Chondrocyte (in vitro differentiated cells): ENCODE data around the gene C12orf42. TPM values are rescaled to one million over a fixed set of nuclear protein-coding genes. Genes with fewer than 3 reads are reported as not detected.

ENCODE experiments used
- DNase-seq: peaks from one replicate; pipeline ENCODE4 v3.0.0; 2021; ENCODE audit warnings: mixed read lengths, low spot score
- H3K27ac Mint-ChIP-seq: one replicate; pipeline ENCODE4 v1.8.0; 2021; ENCODE audit warnings: mild to moderate bottlenecking, moderate library complexity, mixed read lengths; ENCODE audit not compliant: unreplicated experiment
- H3K27me3 Mint-ChIP-seq: 2 replicates; pipeline ENCODE4 v1.8.0; 2021; ENCODE audit warnings: low read depth, mixed read lengths
- H3K36me3 Mint-ChIP-seq: 2 replicates; pipeline ENCODE4 v1.8.0; 2021; ENCODE audit warnings: low read depth, mixed read lengths
- H3K4me1 Mint-ChIP-seq: 2 replicates; pipeline ENCODE4 v1.8.0; 2021; ENCODE audit warnings: low read depth, mild to moderate bottlenecking, mixed read lengths
- H3K4me3 Mint-ChIP-seq: one replicate; pipeline ENCODE4 v1.8.0; 2021; ENCODE audit warnings: mild to moderate bottlenecking, moderate library complexity, mixed read lengths; ENCODE audit not compliant: unreplicated experiment
- H3K9me3 Mint-ChIP-seq: 2 replicates; pipeline ENCODE4 v1.8.0; 2021; ENCODE audit warnings: low read depth, mixed read lengths
- total RNA-seq: library from RNA; stranded (reverse); gene quantifications from 3 replicates; pipeline ENCODE4 v1.2.1, GENCODE V29; 2021
- TF ChIP-seq, protein P1 (sequence below): fragments of 200-600 bp; sonication (generic); IDR thresholded peaks from 2 replicates; pipeline ENCODE4 v1.5.0; 2021; ENCODE audit warnings: antibody characterized with exemption, mild to moderate bottlenecking, moderate library complexity

The C12orf42 gene
- total RNA-seq, 1 donor from 2014 or later: not detected

DNA sequence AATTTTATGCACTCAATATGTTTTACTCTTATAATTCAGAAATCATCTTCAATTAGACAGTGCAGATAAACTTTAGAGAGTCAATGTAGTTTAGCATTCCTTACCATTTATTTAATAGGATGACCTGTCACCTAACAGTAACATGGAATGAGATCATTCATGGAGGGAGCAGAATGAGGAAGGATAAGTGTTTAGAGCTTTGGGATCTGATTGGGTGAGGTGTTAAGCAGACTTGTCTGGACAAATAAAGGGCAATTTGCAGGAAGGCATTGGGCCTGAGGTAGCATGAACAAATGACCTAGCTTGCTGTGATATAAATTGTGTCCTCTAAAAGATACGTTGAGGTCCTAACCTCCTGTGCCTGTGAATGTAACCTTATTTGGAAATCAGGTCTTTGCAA is 187.4 kb downstream of the C12orf42 start:
- DNase-seq: no peak
- no peak overlapping the region for H3K4me3 Mint-ChIP-seq
- TF ChIP-seq, protein P1, sequence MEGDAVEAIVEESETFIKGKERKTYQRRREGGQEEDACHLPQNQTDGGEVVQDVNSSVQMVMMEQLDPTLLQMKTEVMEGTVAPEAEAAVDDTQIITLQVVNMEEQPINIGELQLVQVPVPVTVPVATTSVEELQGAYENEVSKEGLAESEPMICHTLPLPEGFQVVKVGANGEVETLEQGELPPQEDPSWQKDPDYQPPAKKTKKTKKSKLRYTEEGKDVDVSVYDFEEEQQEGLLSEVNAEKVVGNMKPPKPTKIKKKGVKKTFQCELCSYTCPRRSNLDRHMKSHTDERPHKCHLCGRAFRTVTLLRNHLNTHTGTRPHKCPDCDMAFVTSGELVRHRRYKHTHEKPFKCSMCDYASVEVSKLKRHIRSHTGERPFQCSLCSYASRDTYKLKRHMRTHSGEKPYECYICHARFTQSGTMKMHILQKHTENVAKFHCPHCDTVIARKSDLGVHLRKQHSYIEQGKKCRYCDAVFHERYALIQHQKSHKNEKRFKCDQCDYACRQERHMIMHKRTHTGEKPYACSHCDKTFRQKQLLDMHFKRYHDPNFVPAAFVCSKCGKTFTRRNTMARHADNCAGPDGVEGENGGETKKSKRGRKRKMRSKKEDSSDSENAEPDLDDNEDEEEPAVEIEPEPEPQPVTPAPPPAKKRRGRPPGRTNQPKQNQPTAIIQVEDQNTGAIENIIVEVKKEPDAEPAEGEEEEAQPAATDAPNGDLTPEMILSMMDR: no peak
- no peak overlapping the region for H3K27ac Mint-ChIP-seq
- H3K4me1 Mint-ChIP-seq: no peaks in the 10 kb centered on the region
- H3K36me3 Mint-ChIP-seq: no peaks in the 10 kb centered on the region
- peaks cover 9% of the 10 kb centered on the region for H3K27me3 Mint-ChIP-seq
- H3K9me3 Mint-ChIP-seq: no peaks in the 10 kb centered on the region

DNA sequence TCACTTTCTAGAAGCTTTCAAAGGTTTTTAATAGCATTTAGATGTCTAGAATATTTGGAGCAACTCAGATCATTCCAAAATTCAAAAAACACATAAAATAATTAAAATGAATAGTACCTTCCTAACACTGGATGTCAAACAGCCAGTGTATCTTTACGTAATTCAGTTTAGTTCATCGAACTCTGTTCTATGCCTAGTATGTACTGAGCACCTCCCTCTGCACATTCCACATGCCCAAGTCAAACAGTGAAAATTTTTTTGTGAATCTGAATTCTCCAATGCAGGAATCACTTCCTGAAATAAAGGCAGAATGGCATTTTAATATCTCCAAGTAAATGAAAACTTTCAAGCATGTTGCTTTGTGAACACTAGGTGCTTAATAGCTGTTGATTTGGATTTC is 192.3 kb downstream of the C12orf42 start:
- peaks cover 19% of the 10 kb centered on the region for H3K27me3 Mint-ChIP-seq
- peaks cover 2% of the 10 kb centered on the region for H3K9me3 Mint-ChIP-seq
- no peaks in the 10 kb centered on the region for H3K36me3 Mint-ChIP-seq
- H3K4me3 Mint-ChIP-seq: no peak overlapping the region
- no peak overlapping the region for H3K27ac Mint-ChIP-seq
- H3K4me1 Mint-ChIP-seq: no peaks in the 10 kb centered on the region
- TF ChIP-seq, protein P1: no peak
- no peak for DNase-seq

- Mint-ChIP-seq H3K27me3 (peaks cover 19% of the 10 kb centered on the region), H3K4me1 (no peaks in the 10 kb centered on the region)
Measured at GRCh38 chr12:103301642-103302591, 193.9 kb downstream of the C12orf42 start.

DNA sequence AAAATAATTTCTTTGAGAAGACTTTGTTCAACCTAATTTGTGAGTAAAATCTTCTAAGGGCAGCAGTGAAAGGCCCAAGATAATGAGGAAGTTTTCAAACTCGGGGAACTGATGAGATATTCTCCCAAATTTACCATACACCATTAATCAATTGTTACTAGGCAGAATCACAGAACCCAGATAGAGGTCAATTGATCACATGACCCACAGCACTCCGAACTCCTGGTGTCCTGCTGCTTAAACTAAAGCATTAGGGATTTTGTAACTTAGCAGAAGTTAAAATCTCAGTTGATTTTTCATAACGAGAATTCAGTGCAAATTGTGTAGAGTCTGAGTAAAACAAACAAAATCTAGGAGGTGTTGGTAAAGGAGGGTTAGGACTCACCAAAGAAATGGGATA is 207.8 kb downstream of the C12orf42 start:
- H3K27me3 Mint-ChIP-seq: no peaks in the 10 kb centered on the region

More at GRCh38 chr12:103301642-103302591, 193.9 kb downstream of the C12orf42 start:
- Mint-ChIP-seq H3K27ac (no peak overlapping the region), H3K4me3 (no peak overlapping the region), H3K36me3 (no peaks in the 10 kb centered on the region), H3K9me3 (peaks cover 2% of the 10 kb centered on the region)
- TF ChIP-seq, protein P1: no peak
- no peak for DNase-seq

DNA sequence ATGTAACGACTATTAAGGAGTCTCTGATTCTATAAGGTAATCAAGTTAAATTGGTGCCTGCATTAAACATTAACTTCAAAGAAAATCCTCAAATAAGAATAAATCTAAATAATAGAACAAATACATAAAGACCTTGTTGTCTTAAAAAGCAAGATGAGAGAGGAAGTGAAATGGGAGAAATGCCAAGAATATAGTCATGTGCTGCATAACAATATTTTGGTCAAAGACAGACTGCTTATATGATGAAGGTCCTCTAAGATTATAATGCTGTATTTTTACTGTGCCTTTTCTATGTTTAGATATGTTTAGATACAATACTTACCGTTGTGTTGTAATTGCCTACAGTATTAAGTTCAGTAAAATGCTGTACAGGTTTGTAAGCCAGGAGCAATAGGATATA is 213.6 kb downstream of the C12orf42 start:
- Mint-ChIP-seq H3K4me1 (no peaks in the 10 kb centered on the region), H3K9me3 (peaks cover 3% of the 10 kb centered on the region), H3K27ac (no peak overlapping the region), H3K36me3 (no peaks in the 10 kb centered on the region), H3K4me3 (no peak overlapping the region), H3K27me3 (no peaks in the 10 kb centered on the region)
- DNase-seq: no peak
- TF ChIP-seq, protein P1: no peak

More for the DNA sequence above, 207.8 kb downstream of the C12orf42 start:
- no peak for DNase-seq
- TF ChIP-seq, protein P1: no peak
- Mint-ChIP-seq H3K36me3 (no peaks in the 10 kb centered on the region), H3K4me1 (no peaks in the 10 kb centered on the region), H3K27ac (no peak overlapping the region), H3K4me3 (no peak overlapping the region), H3K9me3 (peaks cover 20% of the 10 kb centered on the region)
